ENCODE measurements around the gene ASTN2. TPM values are rescaled to one million over a fixed set of nuclear protein-coding genes. Genes with fewer than 3 reads are reported as not detected.

Gene ASTN2
- total and polyA plus RNA-seq, 9 donors: 1.8 to 6.4 (median 3.2) TPM

DNA sequence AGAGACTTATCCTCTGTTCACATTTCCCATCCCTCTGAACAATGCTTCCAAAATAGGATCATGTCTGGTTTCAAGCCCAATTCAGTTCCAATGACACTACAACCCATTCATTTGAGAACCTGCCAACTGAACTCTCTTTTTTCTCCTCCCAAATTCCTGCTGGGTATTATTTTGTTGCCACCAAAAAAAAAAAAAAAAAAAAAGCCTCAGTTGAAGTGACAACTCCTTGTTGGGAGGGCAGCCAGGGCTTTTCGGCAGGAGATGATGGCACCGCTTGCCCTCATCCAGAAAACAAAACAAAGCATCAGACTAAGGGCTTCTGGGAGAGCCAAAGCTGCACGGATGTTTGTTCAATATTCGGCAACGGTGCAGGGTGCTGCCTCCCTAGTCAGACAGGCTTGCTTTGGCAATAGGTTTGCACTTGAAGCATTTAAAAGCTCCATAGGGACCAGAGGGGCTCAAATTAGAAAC lies 758.3 kb downstream of the ASTN2 start:
- DNase-seq: no peak
- Histone ChIP-seq H3K36me3 (no peaks in the 10 kb centered on the region), H3K27me3 (no peaks in the 10 kb centered on the region), H3K9me3 (no peaks in the 10 kb centered on the region), H3K4me1 (ENCODE audit: insufficient read depth) (no peaks in the 10 kb centered on the region), H3K4me3 (no peak overlapping the region), H3K27ac (no peak overlapping the region)
- TF ChIP-seq POLR2A (IDR thresholded peaks at IDR 0.05): no peak
- TF ChIP-seq, protein P1, sequence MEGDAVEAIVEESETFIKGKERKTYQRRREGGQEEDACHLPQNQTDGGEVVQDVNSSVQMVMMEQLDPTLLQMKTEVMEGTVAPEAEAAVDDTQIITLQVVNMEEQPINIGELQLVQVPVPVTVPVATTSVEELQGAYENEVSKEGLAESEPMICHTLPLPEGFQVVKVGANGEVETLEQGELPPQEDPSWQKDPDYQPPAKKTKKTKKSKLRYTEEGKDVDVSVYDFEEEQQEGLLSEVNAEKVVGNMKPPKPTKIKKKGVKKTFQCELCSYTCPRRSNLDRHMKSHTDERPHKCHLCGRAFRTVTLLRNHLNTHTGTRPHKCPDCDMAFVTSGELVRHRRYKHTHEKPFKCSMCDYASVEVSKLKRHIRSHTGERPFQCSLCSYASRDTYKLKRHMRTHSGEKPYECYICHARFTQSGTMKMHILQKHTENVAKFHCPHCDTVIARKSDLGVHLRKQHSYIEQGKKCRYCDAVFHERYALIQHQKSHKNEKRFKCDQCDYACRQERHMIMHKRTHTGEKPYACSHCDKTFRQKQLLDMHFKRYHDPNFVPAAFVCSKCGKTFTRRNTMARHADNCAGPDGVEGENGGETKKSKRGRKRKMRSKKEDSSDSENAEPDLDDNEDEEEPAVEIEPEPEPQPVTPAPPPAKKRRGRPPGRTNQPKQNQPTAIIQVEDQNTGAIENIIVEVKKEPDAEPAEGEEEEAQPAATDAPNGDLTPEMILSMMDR (IDR thresholded peaks at IDR 0.05): no peak
- no peak for TF ChIP-seq EP300 (IDR thresholded peaks at IDR 0.05)
- intact Hi-C loops (cut with DNase I): loop anchor here in 3 of 4 donors (10.0 kb wide), 1 partner anchor 1062 kb away; no protein-coding TSS in a partner anchor
- WGBS, 3 donors: 68 to 80% (median 72%) methylated on average over 5 of the region's 5 CpGs

DNA sequence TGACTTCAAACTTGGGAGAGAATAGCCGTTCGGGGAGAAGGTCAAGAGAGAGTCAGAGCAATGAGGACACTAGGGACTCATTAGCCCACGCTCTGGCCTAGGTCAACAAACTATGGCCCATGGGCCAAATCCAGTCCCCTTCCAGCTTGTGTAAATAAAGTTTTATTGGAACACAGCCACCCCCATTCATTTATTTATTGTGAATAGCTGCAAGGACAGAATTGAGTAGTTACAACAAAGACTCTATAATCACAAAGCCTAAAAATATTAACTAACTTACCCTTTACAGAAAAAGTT lies 760.9 kb downstream of the ASTN2 start:
- H3K27me3 ChIP-seq: no peaks in the 10 kb centered on the region
- no peaks in the 10 kb centered on the region for H3K36me3 ChIP-seq
- 75 to 85% (median 78%) methylated on average over 3 of the region's 3 CpGs for WGBS, 3 donors
- no peaks in the 10 kb centered on the region for H3K4me1 ChIP-seq (ENCODE audit: insufficient read depth)
- intact Hi-C loops (cut with DNase I): loop anchor here in 3 of 4 donors (10.0 kb wide), 1 partner anchor 1059 kb away; no protein-coding TSS in a partner anchor
- H3K9me3 ChIP-seq: no peaks in the 10 kb centered on the region
- TF ChIP-seq, protein P1 (IDR thresholded peaks at IDR 0.05): no peak
- TF ChIP-seq POLR2A (IDR thresholded peaks at IDR 0.05) (no peak), EP300 (IDR thresholded peaks at IDR 0.05) (no peak)
- H3K4me3 ChIP-seq: no peak overlapping the region
- no peak overlapping the region for H3K27ac ChIP-seq
- no peak for DNase-seq

- DNase-seq: no peak
- Histone ChIP-seq H3K9me3 (no peaks in the 10 kb centered on the region), H3K27ac (no peak overlapping the region), H3K27me3 (no peaks in the 10 kb centered on the region), H3K4me3 (no peak overlapping the region), H3K36me3 (no peaks in the 10 kb centered on the region), H3K4me1 (ENCODE audit: insufficient read depth) (no peaks in the 10 kb centered on the region)
- 87 to 90% (median 89%) methylated on average over 7 of the region's 7 CpGs for WGBS, 3 donors
- TF ChIP-seq POLR2A (IDR thresholded peaks at IDR 0.05) (no peak), EP300 (IDR thresholded peaks at IDR 0.05) (no peak)
- TF ChIP-seq, protein P1 (IDR thresholded peaks at IDR 0.05): no peak
- intact Hi-C loops (cut with DNase I): loop anchor here in 3 of 4 donors (10.0 kb wide), 1 partner anchor 1059 kb away; no protein-coding TSS in a partner anchor
These were observed 761.4 kb downstream of the ASTN2 start for GRCh38 chr9:116653348-116654058.

- intact Hi-C loops (cut with DNase I): loop anchor here in 1 of 4 donors (10.0 kb wide), 1 partner anchor 1053 kb away; no protein-coding TSS in a partner anchor
- no peaks in the 10 kb centered on the region for H3K9me3 ChIP-seq
- H3K27ac ChIP-seq: no peak overlapping the region
- H3K4me3 ChIP-seq: no peak overlapping the region
- no peak for TF ChIP-seq EP300 (IDR thresholded peaks at IDR 0.05)
- TF ChIP-seq, protein P1 (IDR thresholded peaks at IDR 0.05): no peak
- no peak for TF ChIP-seq POLR2A (IDR thresholded peaks at IDR 0.05)
- no peaks in the 10 kb centered on the region for H3K36me3 ChIP-seq
- peaks cover 5% of the 10 kb centered on the region for H3K4me1 ChIP-seq (ENCODE audit: insufficient read depth)
- DNase-seq: no peak
- no peaks in the 10 kb centered on the region for H3K27me3 ChIP-seq
- WGBS, 3 donors: 79 to 86% (median 85%) methylated on average over 4 of the region's 4 CpGs
These were observed 767.4 kb downstream of the ASTN2 start for GRCh38 chr9:116647515-116647809.
